GM12873 (cell line): ENCODE data around the gene PRKG2.

Source experiments
- CTCF ChIP-seq: IDR thresholded peaks from 2 replicates; pipeline ENCODE4 v1.5.1; 2012; ENCODE audit warnings: low read depth, mild to moderate bottlenecking, moderate library complexity, low read length, control low read depth; ENCODE audit not compliant: insufficient read depth; ENCODE audit errors: missing control alignments

Gene PRKG2

GRCh38 chr4:81149976-81150375, 65.0 kb downstream of the PRKG2 start:
- no peak for TF ChIP-seq CTCF

GRCh38 chr4:81148576-81148975, 66.4 kb downstream of the PRKG2 start:
- no peak for TF ChIP-seq CTCF

GRCh38 chr4:81146466-81146865, 68.6 kb downstream of the PRKG2 start:
- no peak for TF ChIP-seq CTCF

- no peak for TF ChIP-seq CTCF
Measured at GRCh38 chr4:81143183-81143582, 71.8 kb downstream of the PRKG2 start.

GRCh38 chr4:81142744-81143143, 72.3 kb downstream of the PRKG2 start:
- no peak for TF ChIP-seq CTCF

GRCh38 chr4:81137894-81138293, 77.1 kb downstream of the PRKG2 start:
- TF ChIP-seq CTCF = no peak

GRCh38 chr4:81137446-81137845, 77.6 kb downstream of the PRKG2 start:
- no peak for TF ChIP-seq CTCF
